ENCODE data around the gene KLHDC10.

DNA sequence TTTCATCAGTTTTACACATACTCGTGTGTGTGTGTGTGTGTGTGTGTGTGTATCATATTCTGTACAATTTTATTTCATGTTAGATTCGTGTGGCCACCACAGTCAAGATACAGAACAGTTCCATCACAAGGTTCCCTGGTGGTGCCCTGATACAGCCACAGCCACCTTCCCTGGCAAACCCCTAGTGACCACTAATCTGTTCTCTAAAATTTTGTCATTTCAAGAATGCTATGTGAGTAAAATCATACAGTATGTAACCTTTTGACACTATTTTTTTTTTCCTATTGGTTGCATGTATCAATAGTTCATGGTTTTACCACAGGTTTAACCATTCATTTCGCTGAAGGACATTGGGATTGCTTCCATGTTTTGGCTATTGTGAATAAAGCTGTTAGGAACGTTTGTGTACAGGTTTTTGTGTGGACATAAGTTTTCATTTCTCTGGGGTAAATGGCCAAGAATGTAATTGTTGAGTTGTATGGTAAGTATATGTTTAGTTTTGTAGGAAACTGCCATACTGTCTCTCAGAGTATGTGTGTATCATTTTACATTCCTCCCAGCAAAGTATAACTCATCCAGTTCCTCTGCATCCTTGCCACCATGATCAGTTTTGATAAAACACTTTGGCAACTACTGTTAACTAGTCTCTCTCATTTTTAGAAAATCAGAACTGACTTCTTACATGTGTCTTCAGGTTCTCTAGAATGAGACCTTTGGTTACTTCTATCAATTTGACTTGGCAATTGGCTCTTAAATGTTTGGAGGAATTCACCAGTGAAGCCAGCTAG, 20.6 kb downstream of the KLHDC10 start:
- TF ChIP-seq, protein P1, sequence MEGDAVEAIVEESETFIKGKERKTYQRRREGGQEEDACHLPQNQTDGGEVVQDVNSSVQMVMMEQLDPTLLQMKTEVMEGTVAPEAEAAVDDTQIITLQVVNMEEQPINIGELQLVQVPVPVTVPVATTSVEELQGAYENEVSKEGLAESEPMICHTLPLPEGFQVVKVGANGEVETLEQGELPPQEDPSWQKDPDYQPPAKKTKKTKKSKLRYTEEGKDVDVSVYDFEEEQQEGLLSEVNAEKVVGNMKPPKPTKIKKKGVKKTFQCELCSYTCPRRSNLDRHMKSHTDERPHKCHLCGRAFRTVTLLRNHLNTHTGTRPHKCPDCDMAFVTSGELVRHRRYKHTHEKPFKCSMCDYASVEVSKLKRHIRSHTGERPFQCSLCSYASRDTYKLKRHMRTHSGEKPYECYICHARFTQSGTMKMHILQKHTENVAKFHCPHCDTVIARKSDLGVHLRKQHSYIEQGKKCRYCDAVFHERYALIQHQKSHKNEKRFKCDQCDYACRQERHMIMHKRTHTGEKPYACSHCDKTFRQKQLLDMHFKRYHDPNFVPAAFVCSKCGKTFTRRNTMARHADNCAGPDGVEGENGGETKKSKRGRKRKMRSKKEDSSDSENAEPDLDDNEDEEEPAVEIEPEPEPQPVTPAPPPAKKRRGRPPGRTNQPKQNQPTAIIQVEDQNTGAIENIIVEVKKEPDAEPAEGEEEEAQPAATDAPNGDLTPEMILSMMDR (IDR thresholded peaks at IDR 0.05) = no peak
- TF ChIP-seq POLR2A (IDR thresholded peaks at IDR 0.05) = no peak

All from vagina (tissue), 2 donors.